K562 (cell line): ENCODE data around the gene KIAA2012. TPM values are rescaled to one million over a fixed set of nuclear protein-coding genes. Genes with fewer than 3 reads are reported as not detected.

Experiments used
- BACH1 ChIP-seq: fragments of 200-800 bp; sonication (Bioruptor generic); IDR thresholded peaks from 2 replicates; pipeline ENCODE4 v1.6.1; 2016; ENCODE audit warnings: missing genetic modification characterization, missing compliant biosample characterization
- CCNT2 ChIP-seq: IDR thresholded peaks from 2 replicates; pipeline ENCODE4 v1.6.1; 2011; ENCODE audit warnings: borderline replicate concordance, low read depth, mild to moderate bottlenecking, moderate library complexity, mixed read lengths, low read length; ENCODE audit not compliant: insufficient read length; ENCODE audit errors: extremely low read depth
- CLOCK ChIP-seq: fragments of 250-450 bp; sonication (Bioruptor Pico); IDR thresholded peaks from 2 replicates; pipeline ENCODE4 v1.4.0; 2020; ENCODE audit warnings: mild to moderate bottlenecking, moderate library complexity, borderline replicate concordance
- CTBP1 ChIP-seq: fragments of 450-650 bp; IDR thresholded peaks from 2 replicates; pipeline ENCODE4 v1.6.1; 2016; ENCODE audit warnings: borderline replicate concordance
- FOSL1 ChIP-seq: fragments of 200-800 bp; sonication (Bioruptor generic); conservative IDR thresholded peaks from 2 replicates; pipeline ENCODE4 v1.6.1; 2016; ENCODE audit warnings: missing genetic modification characterization, missing compliant biosample characterization
- HES1 ChIP-seq: fragments of 450-650 bp; IDR thresholded peaks from 2 replicates; pipeline ENCODE4 v1.6.1; 2016; ENCODE audit warnings: low read depth, mild to moderate bottlenecking, moderate library complexity
- LEF1 ChIP-seq: fragments of 450-650 bp; IDR thresholded peaks from 2 replicates; pipeline ENCODE4 v1.6.1; 2016; ENCODE audit warnings: mild to moderate bottlenecking
- NCOR1 ChIP-seq: fragments of 450-650 bp; IDR thresholded peaks from 2 replicates; pipeline ENCODE4 v1.6.1; 2016; ENCODE audit warnings: mild to moderate bottlenecking, moderate library complexity
- NFIC ChIP-seq: fragments of 450-650 bp; IDR thresholded peaks from 2 replicates; pipeline ENCODE4 v1.6.1; 2017; ENCODE audit warnings: mild to moderate bottlenecking, inconsistent platforms
- POLR2G ChIP-seq: fragments of 200-400 bp; formaldehyde crosslinking; IDR thresholded peaks from 2 replicates; pipeline ENCODE4 v1.6.1; 2017; ENCODE audit warnings: low read depth, mild to moderate bottlenecking, antibody characterized with exemption, low read length, moderate library complexity
- RCOR1 ChIP-seq, 2 experiments: IDR thresholded peaks; 2 replicates each; pipeline ENCODE4 v1.6.1; 2012; ENCODE audit warnings: low read depth in 2 of 2, low read length in 2 of 2, borderline replicate concordance in 1 of 2, improper control_type of control experiment in 1 of 2
- SMARCA4 ChIP-seq: fragments of 450-650 bp; IDR thresholded peaks from 2 replicates; pipeline ENCODE4 v1.6.1; 2016
- SNRNP70 ChIP-seq: fragments of 200-400 bp; formaldehyde crosslinking; optimal IDR thresholded peaks from 2 replicates; pipeline ENCODE3; 2017; ENCODE audit warnings: low read depth, low read length
- TAF7 ChIP-seq: fragments of 450-650 bp; IDR thresholded peaks from 2 replicates; pipeline ENCODE4 v1.6.1; 2016; ENCODE audit warnings: missing genetic modification characterization, missing compliant biosample characterization
- TBL1XR1 ChIP-seq, 2 experiments: IDR thresholded peaks; 2 replicates each; pipeline ENCODE4 v1.6.1; 2012; ENCODE audit warnings: improper control_type of control experiment in 2 of 2, low read length in 2 of 2, mild to moderate bottlenecking in 1 of 2
- TEAD4 ChIP-seq, 2 experiments: sonication (generic) in 1 of 2; formaldehyde crosslinking in 1 of 2; IDR thresholded peaks; 2 replicates each; pipeline versions ENCODE4 v1.6.1 to v1.8.0; 2012 to 2022; ENCODE audit warnings: borderline replicate concordance in 1 of 2, inconsistent platforms in 1 of 2, low read length in 1 of 2, mild to moderate bottlenecking in 1 of 2, missing genetic modification reagents in 1 of 2
- ZBTB7A ChIP-seq: IDR thresholded peaks from 2 replicates; pipeline ENCODE4 v1.6.1; 2011; ENCODE audit warnings: low read depth, mild to moderate bottlenecking, low read length, moderate library complexity, borderline replicate concordance; ENCODE audit not compliant: control insufficient read depth
- ZFP91 ChIP-seq: sonication (generic); formaldehyde crosslinking; IDR thresholded peaks from 2 replicates; pipeline ENCODE4 v1.8.0; 2022; ENCODE audit warnings: mild to moderate bottlenecking, missing genetic modification reagents
- ZNF121 ChIP-seq: sonication (generic); formaldehyde crosslinking; conservative IDR thresholded peaks from 2 replicates; pipeline ENCODE4 v1.8.0; 2022; ENCODE audit warnings: missing genetic modification reagents
- polyA plus RNA-seq, 8 experiments: library from polyadenylated mRNA; depleted of rRNA in 4 of 8; stranded (reverse) in 5 of 8; unstranded in 3 of 8; fragments of >200 nt; fragmentation: Nextera tagmentation in 2 of 8; fragmentation: Illumina TruSeq in 1 of 8; extraction: Ambion mirVana in 2 of 8; extraction: Trizol in 1 of 8; gene quantifications; 2 replicates each; pipeline versions ENCODE4 v1.2.1 to v1.2.3, GENCODE V29; 2011 to 2014; ENCODE audit warnings: inconsistent platforms in 1 of 8, missing spikeins in 1 of 8
- total RNA-seq, 7 experiments: library from RNA; depleted of rRNA in 6 of 7; stranded (reverse); fragments of >200 nt in 6 of 7; fragmentation: Illumina TruSeq in 2 of 7; extraction: Trizol in 2 of 7; gene quantifications; 2 replicates each; pipeline versions ENCODE4 v1.2.1 to v1.2.3, GENCODE V29; 2011 to 2021; ENCODE audit warnings: low replicate concordance in 1 of 7

The KIAA2012 gene
- total and polyA plus RNA-seq, 9 of the 15 experiments (the other 6 are each of a cell fraction or from before 2014, with no cell fraction given): not detected

- TF ChIP-seq POLR2G: no peak
- no peak for TF ChIP-seq ZFP91 (CRISPR knock-in tag)
- TF ChIP-seq HES1: peak; percentile 86; the same call in 1 of the 2 replicates
- TF ChIP-seq ZNF121 (CRISPR knock-in tag): no peak
- no peak for TF ChIP-seq TAF7 (tag)
- TF ChIP-seq NFIC: peak; percentile 21; the same call in 1 of the 2 replicates
- TF ChIP-seq BACH1 (tag): no peak
- peak; percentile 40; the same call in 1 of the 2 replicates for TF ChIP-seq CTBP1
- no peak for TF ChIP-seq ZBTB7A
- TF ChIP-seq SMARCA4: peak; percentile 15; the same call in 1 of the 2 replicates
- peak; percentile 39 for TF ChIP-seq CCNT2
- peak in 1 of 2 experiments; percentile 43; a peak in 1 of 4 replicates for TF ChIP-seq TBL1XR1 (IDR thresholded peaks at IDR 0.05; ENCODE audit: low read length in 2 of 2)
- no peak for TF ChIP-seq LEF1
- peak in 1 of 2 experiments; percentile 88; a peak in 2 of 4 replicates for TF ChIP-seq RCOR1 (IDR thresholded peaks at IDR 0.05; ENCODE audit: borderline replicate concordance in 1 of 2, low read depth in 2 of 2, low read length in 2 of 2)
- TF ChIP-seq TEAD4 (IDR thresholded peaks at IDR 0.05; ENCODE audit: low read length): peak; percentile 82
- TF ChIP-seq TEAD4 (CRISPR knock-in tag; IDR thresholded peaks at IDR 0.05; ENCODE audit: borderline replicate concordance): no peak
- TF ChIP-seq SNRNP70: no peak
- TF ChIP-seq NCOR1: peak; percentile 73
- TF ChIP-seq FOSL1: peak; percentile 63
- no peak for TF ChIP-seq CLOCK
Observed at GRCh38 chr2:202049840-202050239, 23.2 kb upstream of the KIAA2012 start (continued).
